Gastrocnemius medialis (tissue), 4 donors: ENCODE measurements around the gene TSHR. TPM values are rescaled to one million over a fixed set of nuclear protein-coding genes. Genes with fewer than 3 reads are reported as not detected.
A peak's percentile ranks its signal among the peaks of the same experiment; 100 is the strongest.

Experiments
- ATAC-seq, 2 donors: fragments of 150-250 bp; one replicate each; pipeline ENCODE4 v1.9.1; 2016
- DNase-seq, 2 donors: peaks; one replicate each; pipeline ENCODE4 v3.0.0-alpha.2; 2019
- H3K27ac ChIP-seq, 4 donors: fragments of 200-600 bp; sonication (generic); 1 replicate in 1 of 4; 2 replicates in 3 of 4; pipeline ENCODE4 v1.5.1; 2016 to 2018; ENCODE audit warnings: mild to moderate bottlenecking in 2 of 4, moderate library complexity in 1 of 4
- H3K27me3 ChIP-seq, 3 donors: fragments of 200-600 bp; sonication (generic) in 2 of 3; 1 replicate in 1 of 3; 2 replicates in 2 of 3; pipeline versions ENCODE4 v1.5.1 to v1.6.0; 2016 to 2019; ENCODE audit warnings: mild to moderate bottlenecking in 1 of 3, moderate library complexity in 1 of 3
- H3K36me3 ChIP-seq, 2 donors: fragments of 200-600 bp; sonication (generic) in 1 of 2; one replicate each; pipeline ENCODE4 v1.5.1; 2017 to 2018
- H3K4me1 ChIP-seq, 2 donors: fragments of 200-600 bp; sonication (generic) in 1 of 2; one replicate each; pipeline ENCODE4 v1.5.1; 2016 to 2017; ENCODE audit warnings: mild to moderate bottlenecking in 2 of 2
- H3K4me3 ChIP-seq, 4 donors: fragments of 200-600 bp; sonication (generic) in 3 of 4; 1 replicate in 1 of 4; 2 replicates in 3 of 4; pipeline ENCODE4 v1.5.1; 2016 to 2019; ENCODE audit warnings: mild to moderate bottlenecking in 2 of 4
- H3K9me3 ChIP-seq, 3 donors: fragments of 200-600 bp; sonication (generic) in 2 of 3; 1 replicate in 1 of 3; 2 replicates in 2 of 3; pipeline ENCODE4 v1.5.1; 2016 to 2019
- CTCF ChIP-seq, 5 experiments: fragments of 450-650 bp in 3 of 5; fragments of 200-600 bp in 2 of 5; sonication (generic) in 2 of 5; IDR thresholded peaks in 4 of 5; conservative IDR thresholded peaks in 1 of 5; 1 replicate in 4 of 5; 2 replicates in 1 of 5; pipeline ENCODE4 v1.5.1; 2016 to 2019; ENCODE audit warnings: antibody characterized with exemption in 5 of 5, mild to moderate bottlenecking in 3 of 5, moderate library complexity in 3 of 5
- POLR2A ChIP-seq, 2 donors: fragments of 450-650 bp; IDR thresholded peaks; one replicate each; pipeline ENCODE4 v1.6.1; 2017; ENCODE audit warnings: antibody characterized with exemption in 2 of 2, mild to moderate bottlenecking in 2 of 2, moderate library complexity in 2 of 2
- in situ Hi-C, 4 donors: fragments of 200-750 bp; cut with MboI; loops; one replicate each; pipeline versions ENCODE4 v1.15.0 to v1.8.0; 2017; ENCODE audit warnings: low sequenced_read_pairs in 4 of 4
- intact Hi-C: fragments of 100-400 bp; cut with DNase I; formaldehyde crosslinking; loops from one replicate; pipeline ENCODE4 v1.15.1; 2023; ENCODE audit warnings: low total_unique reads
- total RNA-seq, 4 donors: library from RNA; depleted of rRNA; stranded (reverse); fragments of >200 nt; gene quantifications; one replicate each; pipeline versions ENCODE4 v1.1.0 to v1.2.3, GENCODE V29; 2016

Gene TSHR
- total RNA-seq, 4 donors from 2014 or later = not detected

GRCh38 chr14:81165188-81165587 lies 209.8 kb downstream of the TSHR start:
- H3K4me1 ChIP-seq = peaks cover 5 to 9% of the 10 kb centered on the region in 2 donors
- TF ChIP-seq CTCF (IDR thresholded peaks at IDR 0.05 in 4 of 5, conservative IDR thresholded peaks at IDR 0.05 in 1 of 5) (no peak), POLR2A (IDR thresholded peaks at IDR 0.05) (no peak)
- H3K4me3 ChIP-seq = no peak overlapping the region
- H3K27ac ChIP-seq = no peak overlapping the region
- no peak for ATAC-seq
- no peaks in the 10 kb centered on the region for H3K9me3 ChIP-seq
- no peak for DNase-seq
- no peaks in the 10 kb centered on the region for H3K27me3 ChIP-seq
- H3K36me3 ChIP-seq = no peaks in the 10 kb centered on the region
- in situ Hi-C loops = loop anchor here in 3 of 4 donors (10.0 kb wide), 1 partner anchor 170 kb away; no protein-coding TSS in a partner anchor
- intact Hi-C loops = no loop called here

- in situ Hi-C loops (loop anchor here in 3 of 4 donors (10.0 kb wide), 1 partner anchor 171 kb away; no protein-coding TSS in a partner anchor), intact Hi-C loops (no loop called here)
- TF ChIP-seq CTCF (IDR thresholded peaks at IDR 0.05 in 4 of 5, conservative IDR thresholded peaks at IDR 0.05 in 1 of 5) (no peak), POLR2A (IDR thresholded peaks at IDR 0.05) (no peak)
- Histone ChIP-seq H3K27me3 (no peaks in the 10 kb centered on the region), H3K4me3 (no peak overlapping the region), H3K36me3 (no peaks in the 10 kb centered on the region), H3K4me1 (peaks cover 10 to 14% of the 10 kb centered on the region in 2 donors), H3K27ac (no peak overlapping the region), H3K9me3 (no peaks in the 10 kb centered on the region)
- no peak for ATAC-seq
- DNase-seq = no peak
These were observed 210.7 kb downstream of the TSHR start for GRCh38 chr14:81166121-81166520.

GRCh38 chr14:81169267-81169666 lies 213.8 kb downstream of the TSHR start:
- no peak for TF ChIP-seq CTCF (IDR thresholded peaks at IDR 0.05 in 4 of 5, conservative IDR thresholded peaks at IDR 0.05 in 1 of 5)
- TF ChIP-seq POLR2A (IDR thresholded peaks at IDR 0.05) = no peak
- intact Hi-C loops (no loop called here), in situ Hi-C loops (loop anchor here in 3 of 4 donors (10.0 kb wide), 1 partner anchor 174 kb away; no protein-coding TSS in a partner anchor)
- H3K4me3 ChIP-seq = peak overlapping the region; percentile 61 to 85 (median 74)
- peak overlapping the region; percentile 91 to 96 (median 94) for H3K27ac ChIP-seq
- no peaks in the 10 kb centered on the region for H3K36me3 ChIP-seq
- no peaks in the 10 kb centered on the region for H3K9me3 ChIP-seq
- no peaks in the 10 kb centered on the region for H3K27me3 ChIP-seq
- ATAC-seq (no peak), DNase-seq (no peak)
- H3K4me1 ChIP-seq = peaks cover 16 to 20% of the 10 kb centered on the region in 2 donors

GRCh38 chr14:81169711-81170103 lies 214.3 kb downstream of the TSHR start:
- peak; percentile 44 to 53 for ATAC-seq
- TF ChIP-seq POLR2A (IDR thresholded peaks at IDR 0.05) (no peak), CTCF (IDR thresholded peaks at IDR 0.05 in 4 of 5, conservative IDR thresholded peaks at IDR 0.05 in 1 of 5) (no peak)
- intact Hi-C loops = loop anchor here (2.0 to 5.0 kb wide), 3 partner anchors 35 to 217 kb away; no protein-coding TSS in a partner anchor
- Histone ChIP-seq H3K27ac (peak overlapping the region; percentile 91 to 96 (median 94)), H3K4me1 (peaks cover 16 to 20% of the 10 kb centered on the region in 2 donors), H3K36me3 (no peaks in the 10 kb centered on the region), H3K4me3 (peak overlapping the region; percentile 61 to 85 (median 74)), H3K9me3 (no peaks in the 10 kb centered on the region), H3K27me3 (no peaks in the 10 kb centered on the region)
- in situ Hi-C loops = loop anchor here (5.0 to 10.0 kb wide), 3 partner anchors 172 to 225 kb away; partner anchors contain the start of gene CEP128 (in 1 of the 4)
- peak; percentile 54 to 57 for DNase-seq
